ENCODE results near the gene NOTCH4.

NOTCH4 gene

DNA sequence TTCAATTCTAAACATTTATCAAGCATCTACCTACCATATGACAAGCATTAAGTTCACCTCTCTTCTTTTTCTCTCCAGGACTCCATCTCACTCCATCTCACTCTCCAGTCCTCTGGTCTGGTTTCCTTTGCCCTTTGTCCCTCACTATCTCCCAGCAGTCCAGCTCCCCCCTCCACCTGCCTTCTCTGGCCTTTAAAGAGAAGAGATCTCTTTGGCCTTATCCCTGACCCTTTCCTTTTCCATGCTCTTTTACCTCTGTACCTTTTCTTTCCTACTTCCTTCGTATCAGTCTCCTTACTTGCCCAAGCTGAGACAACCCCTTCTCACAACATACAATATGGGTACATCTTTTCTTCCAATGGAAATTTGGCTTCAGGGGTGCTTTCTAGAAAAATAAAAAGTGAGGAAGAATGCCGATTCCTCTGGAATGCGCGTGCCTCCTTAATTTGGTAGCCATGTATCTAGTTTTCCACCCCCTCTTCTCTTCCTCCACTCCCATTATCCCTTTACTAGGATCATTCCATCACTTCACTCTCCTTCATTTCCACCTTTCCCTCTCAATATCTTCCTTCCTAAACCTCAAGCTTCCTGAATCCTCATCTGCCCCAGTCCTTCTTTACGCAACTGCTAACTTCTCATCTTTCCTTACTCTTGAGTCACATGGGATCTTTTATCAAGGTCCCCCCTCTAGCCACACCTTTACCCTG lies 47.2 kb downstream of the NOTCH4 start:
- H3K27ac ChIP-seq, result peak overlapping the region; percentile 99
- TF ChIP-seq CTCF (IDR thresholded peaks at IDR 0.05), result no peak
- TF ChIP-seq ZFX (IDR thresholded peaks at IDR 0.05; ENCODE audit: borderline replicate concordance), result no peak

- H3K27ac ChIP-seq, result peak within 1 kb of the TSS; percentile 99
- no peak for TF ChIP-seq CTCF (IDR thresholded peaks at IDR 0.05)
- no peak for TF ChIP-seq ZFX (IDR thresholded peaks at IDR 0.05; ENCODE audit: borderline replicate concordance)
Observed at GRCh38 chr6:32175711-32176475, 48.0 kb downstream of the NOTCH4 start, which contains the start of gene AGPAT1. TSS of gene AGPAT1 (minus strand) at chr6:32176084. CDS start at chr6:32171496, 4,588 bp downstream.

DNA sequence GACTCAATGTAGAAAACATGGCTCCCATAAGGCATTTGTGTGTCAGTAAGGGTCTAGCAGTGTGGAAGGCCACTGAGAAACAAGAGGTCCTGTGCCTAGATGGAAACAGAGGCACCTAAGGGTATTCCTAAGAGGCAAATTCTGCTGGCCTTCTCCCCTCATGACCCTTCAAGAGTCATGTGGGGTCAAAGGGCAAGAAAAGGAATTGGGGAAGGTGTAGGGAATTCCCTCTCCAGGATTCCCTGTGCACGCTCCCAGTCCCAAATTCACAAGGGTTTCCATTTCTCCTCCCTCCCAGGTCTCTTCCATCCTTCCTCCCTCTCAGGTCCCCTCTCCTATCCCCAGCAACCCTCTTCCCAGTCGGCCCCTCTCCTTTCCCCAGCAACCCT lies 48.6 kb downstream of the NOTCH4 start:
- peak overlapping the region; percentile 99 for H3K27ac ChIP-seq
- TF ChIP-seq CTCF (IDR thresholded peaks at IDR 0.05), result no peak
- TF ChIP-seq ZFX (IDR thresholded peaks at IDR 0.05; ENCODE audit: borderline replicate concordance), result no peak

DNA sequence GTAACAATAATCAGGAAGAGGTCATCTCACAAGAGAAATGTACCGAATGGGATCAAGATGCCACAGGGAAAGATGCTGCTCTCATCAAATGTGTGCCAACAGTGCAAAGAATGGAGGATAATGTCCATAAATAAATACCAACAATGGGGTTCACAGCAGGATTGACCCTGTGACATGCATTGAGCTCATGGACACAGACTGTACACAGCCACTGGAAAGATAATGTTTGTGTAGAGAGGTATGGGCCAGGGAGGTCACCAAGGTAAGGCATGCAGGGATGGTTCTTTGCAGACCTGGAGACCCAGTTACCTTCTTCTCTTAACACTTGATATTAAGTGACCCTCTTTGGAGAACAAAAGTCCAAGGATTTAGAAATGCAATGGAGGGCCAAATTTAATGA lies 49.5 kb downstream of the NOTCH4 start:
- TF ChIP-seq CTCF (IDR thresholded peaks at IDR 0.05) (no peak), ZFX (IDR thresholded peaks at IDR 0.05; ENCODE audit: borderline replicate concordance) (no peak)

GRCh38 chr6:32173051-32173727 lies 50.7 kb downstream of the NOTCH4 start:
- TF ChIP-seq ZFX (IDR thresholded peaks at IDR 0.05; ENCODE audit: borderline replicate concordance), result no peak
- no peak for TF ChIP-seq CTCF (IDR thresholded peaks at IDR 0.05)
- H3K27ac ChIP-seq, result no peak overlapping the region

More for the DNA sequence above, 49.5 kb downstream of the NOTCH4 start:
- no peak overlapping the region for H3K27ac ChIP-seq

DNA sequence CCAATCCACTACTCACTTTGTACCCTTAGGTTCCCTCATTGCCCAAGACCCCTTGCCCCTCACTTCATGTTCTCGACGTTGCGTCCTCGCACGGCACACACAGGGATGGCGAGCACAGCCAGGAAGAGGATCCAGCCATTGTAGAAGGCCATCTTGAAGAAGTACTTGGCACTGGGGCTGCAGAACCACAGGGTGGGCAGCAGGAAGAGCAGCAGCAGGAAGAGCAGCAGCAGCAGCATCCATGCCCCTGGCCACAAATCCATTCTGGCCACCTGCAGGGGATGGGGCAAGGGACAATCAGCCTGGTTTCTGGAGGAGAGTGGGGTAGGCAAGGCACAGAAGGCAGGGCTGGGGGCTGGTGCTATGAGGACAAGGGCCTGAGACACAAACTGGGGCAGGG lies 52.6 kb downstream of the NOTCH4 start:
- TF ChIP-seq ZFX (IDR thresholded peaks at IDR 0.05; ENCODE audit: borderline replicate concordance), result no peak
- TF ChIP-seq CTCF (IDR thresholded peaks at IDR 0.05), result no peak
- H3K27ac ChIP-seq, result no peak overlapping the region

All from 22Rv1 (cell line).